H1 (cell line): ENCODE data around the gene SHC3.

ENCODE experiments used
- ATF3 ChIP-seq: IDR thresholded peaks from 2 replicates; pipeline ENCODE4 v1.6.1; 2011; ENCODE audit warnings: low read depth, mild to moderate bottlenecking, low read length; ENCODE audit not compliant: insufficient read depth
- CTCF ChIP-seq, 3 experiments: IDR thresholded peaks; 1 replicate in 2 of 3; 2 replicates in 1 of 3; pipeline versions ENCODE4 v1.5.1 to v1.6.1; 2011; ENCODE audit warnings: low read length in 3 of 3, mild to moderate bottlenecking in 3 of 3, inconsistent platforms in 2 of 3, low read depth in 1 of 3, moderate library complexity in 1 of 3; ENCODE audit not compliant: insufficient read depth in 1 of 3; ENCODE audit errors: control extremely low read depth in 1 of 3
- EP300 ChIP-seq, 2 experiments: IDR thresholded peaks; 1 replicate in 1 of 2; 2 replicates in 1 of 2; pipeline ENCODE4 v1.6.1; 2011 to 2012; ENCODE audit warnings: low read depth in 2 of 2, low read length in 2 of 2, mild to moderate bottlenecking in 2 of 2, borderline replicate concordance in 1 of 2, inconsistent platforms in 1 of 2, moderate library complexity in 1 of 2
- HDAC2 ChIP-seq, 2 experiments: fragments of 300-600 bp in 1 of 2; sonication (generic) in 1 of 2; IDR thresholded peaks; 2 replicates each; pipeline ENCODE4 v1.6.1; 2011 to 2012; ENCODE audit warnings: low read depth in 2 of 2, low read length in 2 of 2, mild to moderate bottlenecking in 2 of 2, moderate library complexity in 2 of 2, borderline replicate concordance in 1 of 2, inconsistent platforms in 1 of 2
- POLR2A ChIP-seq, 2 experiments: IDR thresholded peaks; 1 replicate in 1 of 2; 2 replicates in 1 of 2; pipeline ENCODE4 v1.6.1; 2011; ENCODE audit warnings: low read depth in 2 of 2, low read length in 2 of 2, mild to moderate bottlenecking in 2 of 2; ENCODE audit errors: control extremely low read depth in 1 of 2

- TF ChIP-seq CTCF (IDR thresholded peaks at IDR 0.05; ENCODE audit: control extremely low read depth in 1 of 3, insufficient read depth in 1 of 3, low read depth in 1 of 3, low read length in 3 of 3) (no peak), POLR2A (IDR thresholded peaks at IDR 0.05; ENCODE audit: control extremely low read depth in 1 of 2, low read depth in 2 of 2, low read length in 2 of 2) (no peak), ATF3 (no peak), EP300 (IDR thresholded peaks at IDR 0.05; ENCODE audit: borderline replicate concordance in 1 of 2, low read depth in 2 of 2, low read length in 2 of 2) (no peak), HDAC2 (IDR thresholded peaks at IDR 0.05; ENCODE audit: borderline replicate concordance in 1 of 2, low read depth in 2 of 2, low read length in 2 of 2) (no peak)
These were observed 16.6 kb upstream of the SHC3 start for GRCh38 chr9:89195131-89195797.
